HG02938 (cell line): ENCODE data around the gene ARHGAP9.
A peak's percentile ranks its signal among the peaks of the same experiment; 100 is the strongest.
"Not testable (repeated sequence)": the region's sequence is repeated elsewhere in the genome, so short reads cannot be mapped to it uniquely, and the experiment has no call there.

Source experiments
- ATAC-seq: cut with Tn5 transposase; IDR thresholded peaks from one replicate; pipeline ENCODE4 v1.9.1; 2021; ENCODE audit warnings: mild to moderate bottlenecking, moderate library complexity; ENCODE audit not compliant: unreplicated experiment

Gene ARHGAP9

GRCh38 chr12:57459750-57460467, 19.8 kb downstream of the ARHGAP9 start, which contains the start of gene GLI1:
TSS of gene GLI1 (plus strand) at chr12:57459785. CDS start at chr12:57463692, 3,907 bp downstream.
- no peak for ATAC-seq

GRCh38 chr12:57459055-57459749, 20.5 kb downstream of the ARHGAP9 start:
- peak; percentile 59 for ATAC-seq

GRCh38 chr12:57458665-57459054, 21.0 kb downstream of the ARHGAP9 start:
- ATAC-seq, result no peak

GRCh38 chr12:57456737-57457490, 22.8 kb downstream of the ARHGAP9 start:
- no peak for ATAC-seq

GRCh38 chr12:57456145-57456700, 23.4 kb downstream of the ARHGAP9 start:
- ATAC-seq, result peak; percentile 41

GRCh38 chr12:57455374-57456144, 24.1 kb downstream of the ARHGAP9 start:
- no peak for ATAC-seq

- no peak for ATAC-seq
These were observed 24.9 kb downstream of the ARHGAP9 start, which contains the start of gene INHBE for GRCh38 chr12:57454566-57455373. TSS of gene INHBE (plus strand) at chr12:57455307. CDS start at chr12:57455537, 230 bp downstream.

GRCh38 chr12:57454213-57454565, 25.5 kb downstream of the ARHGAP9 start:
- no peak for ATAC-seq

GRCh38 chr12:57452937-57453509, 26.6 kb downstream of the ARHGAP9 start:
- ATAC-seq, result no peak

- no peak for ATAC-seq
These were observed 27.3 kb downstream of the ARHGAP9 start for GRCh38 chr12:57452181-57452936.

GRCh38 chr12:57451233-57451778, 28.4 kb downstream of the ARHGAP9 start:
- ATAC-seq, result no peak

- ATAC-seq, result no peak
These were observed 29.6 kb downstream of the ARHGAP9 start for GRCh38 chr12:57450057-57450456.

GRCh38 chr12:57449375-57449774, 30.3 kb downstream of the ARHGAP9 start:
- ATAC-seq, result no peak

- ATAC-seq, result no peak
These were observed 31.0 kb downstream of the ARHGAP9 start for GRCh38 chr12:57448669-57449068.

- ATAC-seq, result no peak
These were observed 33.2 kb downstream of the ARHGAP9 start for GRCh38 chr12:57446292-57446960.

GRCh38 chr12:57444744-57445143, 34.9 kb downstream of the ARHGAP9 start:
- no peak for ATAC-seq

GRCh38 chr12:57444337-57444736, 35.3 kb downstream of the ARHGAP9 start:
- ATAC-seq, result not testable (repeated sequence)
